HG03439 (cell line): ENCODE data around the gene ARHGEF2.

ENCODE experiments used
- ATAC-seq: cut with Tn5 transposase; IDR thresholded peaks from one replicate; pipeline ENCODE4 v1.9.1; 2021; ENCODE audit warnings: mild to moderate bottlenecking, moderate library complexity; ENCODE audit not compliant: unreplicated experiment

ARHGEF2 gene

DNA sequence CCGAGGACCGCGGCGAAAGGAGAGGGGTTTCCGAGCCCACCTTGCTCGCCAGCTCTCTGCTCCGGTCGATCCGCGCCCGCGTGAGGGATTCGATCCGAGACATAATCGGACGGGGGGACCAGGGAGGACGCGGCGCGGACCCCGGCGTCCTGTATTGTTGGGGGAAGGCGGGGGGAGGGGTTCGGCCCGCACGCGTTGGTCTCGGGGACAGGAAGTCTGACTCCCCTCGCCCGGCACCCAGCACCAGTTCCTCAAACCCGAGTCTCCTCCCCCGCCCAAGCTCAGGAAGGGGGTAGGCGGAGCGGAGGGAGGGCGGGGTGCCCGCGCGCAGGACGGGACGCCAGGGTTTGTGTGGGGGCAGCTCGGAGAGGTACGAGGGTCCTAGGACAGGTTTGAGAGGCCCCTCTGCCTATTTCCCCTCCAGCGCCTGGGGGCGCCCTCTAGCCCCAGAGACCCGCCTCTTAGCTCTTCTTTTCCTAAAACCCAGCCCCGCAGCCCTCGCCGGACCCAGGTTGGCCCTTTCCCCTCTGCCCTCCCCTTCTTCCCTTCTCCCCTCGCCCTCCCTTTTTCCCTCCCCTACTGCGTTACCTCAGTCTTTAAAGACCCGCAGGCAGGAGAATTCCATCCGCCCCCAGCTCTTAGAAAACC, at the start of gene ARHGEF2:
Gene ARHGEF2, minus strand, starts transcription at position 223 of the 648 bp plus-strand sequence. Its CDS starts 120 bp downstream, at position 103.
- peak; percentile 41 for ATAC-seq

DNA sequence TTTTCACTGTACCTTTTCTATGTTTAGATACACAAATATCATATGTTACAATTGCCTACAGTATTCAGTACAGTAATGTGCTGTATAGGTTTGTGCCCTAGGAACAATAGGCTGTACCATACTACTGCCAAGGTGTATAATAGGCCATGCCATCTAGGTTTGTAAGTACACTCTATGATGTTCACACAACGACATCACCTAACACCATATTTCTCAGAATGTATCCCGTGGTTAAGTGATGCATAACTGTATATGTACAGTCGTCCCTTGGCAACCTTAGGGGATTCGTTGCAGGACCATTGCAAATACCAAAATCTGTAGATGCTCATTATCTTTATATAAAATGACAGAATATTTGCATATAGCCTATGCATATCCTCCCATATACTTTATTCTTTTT, 48.2 kb upstream of the ARHGEF2 start:
- no peak for ATAC-seq

DNA sequence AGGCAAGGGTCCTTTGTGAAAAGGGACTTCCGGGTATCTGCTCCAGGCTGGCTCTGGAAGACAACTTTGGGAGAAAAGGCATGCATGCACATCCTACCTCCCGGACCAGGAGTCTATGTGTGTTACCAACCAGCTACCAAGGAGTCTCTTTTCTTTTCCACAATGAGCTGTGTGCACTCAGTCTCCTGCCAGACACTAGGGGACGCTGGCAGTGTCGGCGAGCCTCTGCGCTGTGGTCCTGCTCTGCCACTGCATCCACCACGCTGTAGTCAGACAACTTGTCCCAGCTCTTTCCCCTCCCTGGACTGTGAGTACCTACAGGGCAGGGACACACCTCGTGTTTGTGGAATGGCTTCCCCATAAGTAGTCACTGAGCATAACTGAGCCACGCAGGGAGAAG, 47.5 kb upstream of the ARHGEF2 start:
- no peak for ATAC-seq

DNA sequence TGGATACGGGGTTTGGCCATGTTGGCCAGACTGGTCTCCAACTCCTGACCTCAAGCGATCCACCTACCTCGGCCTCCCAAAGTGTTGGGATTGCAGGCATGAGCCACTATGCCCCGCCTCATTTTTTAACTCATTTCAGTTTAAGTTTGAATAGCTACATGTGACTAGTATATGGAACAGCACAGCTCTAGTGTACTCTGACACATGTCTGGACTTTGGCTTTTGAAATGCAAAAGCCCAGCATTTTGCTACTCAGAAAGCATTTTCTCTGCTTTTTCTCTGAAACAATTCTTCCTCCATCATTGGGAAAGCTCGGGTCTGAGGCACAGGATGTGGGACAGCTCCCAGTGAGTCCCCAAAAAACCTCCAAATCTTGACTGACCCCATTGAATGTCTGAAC, 46.5 kb upstream of the ARHGEF2 start:
- no peak for ATAC-seq

DNA sequence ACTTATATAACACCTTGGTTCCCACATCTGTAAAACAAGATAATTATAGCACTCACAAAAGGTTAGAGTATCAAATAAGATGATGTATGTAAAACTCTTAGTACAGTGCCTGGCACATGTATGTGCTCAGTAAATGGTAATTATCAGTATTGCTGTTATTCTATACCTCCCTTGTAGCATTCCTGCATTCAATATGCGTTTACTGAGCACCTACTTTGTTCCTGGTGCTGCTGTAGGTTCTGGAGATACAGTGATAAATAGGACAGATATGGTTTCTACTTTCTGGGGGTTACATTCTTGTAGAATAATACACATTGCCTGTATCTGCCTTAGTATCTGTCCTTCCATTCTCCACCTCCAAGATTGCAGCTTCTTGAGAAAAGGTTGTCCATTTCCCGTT, 43.6 kb upstream of the ARHGEF2 start:
- ATAC-seq, result no peak

DNA sequence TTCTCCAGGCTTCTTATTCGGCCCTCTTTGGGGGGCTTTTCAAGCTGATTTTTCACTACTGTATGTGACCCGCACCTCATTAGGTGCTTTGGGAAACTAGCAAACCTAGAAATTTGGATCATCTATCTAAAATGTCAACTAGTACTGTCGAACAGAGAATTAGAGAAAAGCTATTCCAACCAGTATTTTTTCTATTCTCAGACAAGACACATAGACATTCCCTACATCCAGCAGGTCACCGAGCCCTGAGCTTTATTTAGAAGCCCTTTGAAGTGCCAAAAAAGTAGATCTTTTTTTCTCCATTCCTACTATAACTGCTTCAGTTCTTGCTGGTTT, 42.7 kb upstream of the ARHGEF2 start:
- ATAC-seq, result no peak

DNA sequence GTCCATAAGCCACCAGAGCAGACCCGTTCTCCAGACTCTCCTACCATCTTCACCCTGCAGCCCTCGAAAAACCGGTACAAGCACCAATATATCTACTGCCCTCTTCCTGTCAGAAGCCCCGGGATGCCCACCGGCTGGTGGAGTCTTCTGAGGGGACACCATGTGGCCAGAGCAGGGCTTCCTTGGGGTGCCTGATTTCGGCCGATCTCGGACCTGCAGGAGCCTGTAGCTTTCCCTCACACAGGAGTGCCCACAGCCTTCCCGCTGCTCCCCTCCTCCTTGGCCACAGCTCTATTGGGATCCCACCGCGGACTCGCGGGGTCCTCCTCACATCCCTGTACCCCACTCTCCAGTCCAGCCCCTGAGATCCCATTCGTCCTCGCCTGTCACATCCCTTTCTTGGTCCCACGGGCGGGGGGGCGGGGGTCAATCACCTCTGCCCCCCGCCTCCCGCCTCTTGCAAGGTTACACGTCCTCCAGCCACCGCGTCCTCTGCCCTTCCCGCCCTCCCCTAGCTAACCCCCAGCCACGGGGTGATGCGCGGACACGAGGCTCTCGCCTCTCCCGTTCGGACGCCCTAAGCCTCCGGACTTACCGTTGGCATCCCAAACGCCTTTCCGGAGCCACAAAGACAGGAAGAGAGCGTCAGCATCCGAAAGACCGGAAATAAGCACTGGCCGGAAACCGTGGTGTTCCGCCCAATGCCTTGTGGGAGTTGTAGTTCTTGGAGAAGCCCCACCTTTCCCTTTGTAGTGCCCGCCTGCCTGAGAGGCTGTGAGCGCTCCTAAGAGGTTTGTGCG, 42.1 kb upstream of the ARHGEF2 start, which contains the start of gene SSR2:
Gene SSR2, minus strand, starts transcription at position 659 of the 800 bp plus-strand sequence. CDS start 784 bp downstream, outside the sequence.
- peak; percentile 89 for ATAC-seq

DNA sequence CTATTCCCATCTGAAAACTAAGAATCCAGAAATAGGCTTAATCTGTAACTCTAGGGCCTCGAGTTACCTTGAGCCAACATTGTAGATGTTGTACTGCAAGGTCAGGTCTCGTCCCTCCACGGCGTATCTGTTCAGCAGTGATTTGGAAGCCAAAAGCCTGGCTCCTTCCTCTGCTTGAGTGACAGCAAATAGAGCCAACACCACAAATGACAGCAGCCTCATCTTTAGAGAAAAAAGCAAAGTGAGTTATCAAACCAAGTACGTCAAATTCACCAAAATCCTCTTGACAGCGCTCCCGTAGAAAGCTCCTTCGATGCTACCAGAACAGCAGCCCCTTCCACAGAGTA, 41.6 kb upstream of the ARHGEF2 start:
- no peak for ATAC-seq

DNA sequence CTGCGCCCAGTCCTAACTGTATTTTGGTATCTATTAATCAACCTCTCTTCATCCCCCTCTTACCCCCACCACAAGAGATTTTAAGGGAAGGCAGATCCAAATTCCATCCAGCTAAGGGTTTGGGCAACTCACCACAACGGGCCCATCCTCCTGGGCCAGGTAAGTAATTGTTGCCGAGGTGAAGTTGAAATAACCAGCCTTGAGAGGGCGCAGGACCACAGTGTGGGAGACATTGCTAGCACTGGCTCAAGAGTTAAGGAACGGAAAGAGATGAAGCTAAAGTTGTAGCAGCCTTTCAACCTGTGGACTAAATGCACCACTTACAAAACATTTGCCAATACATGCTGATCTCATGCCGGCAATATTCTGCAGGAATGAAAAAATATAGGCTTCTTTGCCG, 36.5 kb upstream of the ARHGEF2 start:
- no peak for ATAC-seq

DNA sequence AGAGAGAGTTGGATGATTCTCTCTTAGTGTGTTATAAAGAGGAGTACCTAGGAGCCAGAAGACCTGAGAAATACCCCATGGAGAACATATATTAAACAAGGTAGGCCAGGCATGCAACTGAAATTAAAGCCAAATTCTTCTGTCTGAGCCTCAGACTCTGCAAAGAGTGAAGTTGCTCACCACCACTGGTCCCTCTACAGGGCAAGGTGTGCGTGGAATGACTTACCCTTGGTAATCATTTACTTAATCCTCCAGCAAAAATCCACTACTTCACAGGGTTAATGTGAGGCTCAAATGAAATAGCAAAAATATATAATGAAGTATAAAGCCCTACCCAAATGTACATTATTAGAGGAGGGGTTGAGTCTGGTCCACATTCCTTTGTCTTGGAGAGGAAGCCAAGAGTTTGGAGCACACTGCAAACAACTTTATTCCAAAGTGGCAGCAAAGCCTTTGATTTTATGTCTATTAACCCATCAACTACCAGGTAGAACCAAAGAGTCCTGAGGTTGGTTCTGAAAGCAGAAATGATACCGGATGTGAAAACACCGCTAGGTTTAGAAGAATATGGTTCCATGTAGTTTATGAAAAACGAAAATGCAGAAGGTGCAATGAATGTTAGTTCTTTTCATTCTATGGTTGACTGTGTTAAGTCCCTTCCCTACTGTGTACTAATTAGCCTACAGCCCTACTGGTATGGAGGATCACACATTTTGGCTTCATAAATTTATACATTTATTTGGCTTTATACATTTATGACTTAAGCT, 33.9 kb upstream of the ARHGEF2 start:
- ATAC-seq, result peak; percentile 52

DNA sequence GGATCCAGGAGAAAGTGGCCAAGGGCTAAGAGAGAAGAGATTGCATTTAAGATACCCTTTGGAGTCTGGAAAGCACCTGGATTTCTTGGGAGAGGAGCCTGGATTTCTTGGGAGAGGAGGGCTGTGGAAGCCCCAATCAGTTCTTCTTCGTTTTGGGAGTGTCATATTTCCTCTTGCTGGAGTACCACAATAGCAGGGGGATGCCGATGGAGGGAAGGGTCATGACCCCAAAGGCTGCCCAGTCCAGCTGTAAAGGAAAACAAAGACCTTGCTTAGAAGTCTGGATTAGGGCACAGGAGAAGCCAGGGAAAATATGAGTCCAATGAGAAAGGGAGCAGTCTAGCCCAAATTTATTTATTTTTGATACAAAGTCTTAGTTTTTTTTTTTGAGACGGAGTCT, 31.1 kb upstream of the ARHGEF2 start:
- ATAC-seq, result no peak

DNA sequence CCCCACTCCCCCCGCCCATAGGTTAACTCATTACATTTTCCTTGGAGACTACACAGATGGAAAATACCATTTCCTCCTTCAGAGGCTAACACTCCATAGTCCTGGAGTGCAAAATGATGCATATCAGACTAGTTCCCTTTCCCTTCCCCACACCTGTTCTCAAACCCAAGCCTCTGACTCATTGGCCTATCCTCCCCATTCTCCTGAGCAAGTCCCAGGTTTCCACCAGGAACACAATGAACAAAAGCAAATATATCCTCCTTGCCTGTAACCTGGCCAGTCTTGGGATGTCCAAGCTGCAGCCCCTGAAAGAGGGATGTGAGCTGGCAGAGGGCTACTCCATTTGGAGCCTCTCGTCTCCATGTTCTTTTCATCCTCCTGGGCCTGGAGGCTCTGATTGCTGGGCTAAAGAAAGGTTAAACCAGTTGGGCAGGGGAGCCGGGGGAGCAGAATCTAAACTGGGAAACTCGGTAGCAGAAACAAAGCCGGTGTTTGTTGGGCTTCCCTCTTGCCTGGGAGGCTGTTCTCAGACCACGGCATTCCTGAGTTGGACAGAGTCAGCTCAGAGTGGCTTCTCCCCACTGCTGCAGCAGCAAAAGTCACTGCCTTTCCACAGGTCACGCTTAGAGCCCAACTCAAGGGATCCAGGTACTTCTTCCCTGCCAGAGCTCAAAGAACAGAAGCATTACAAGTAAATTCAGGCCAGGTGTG, 28.5 kb upstream of the ARHGEF2 start:
- ATAC-seq, result no peak

DNA sequence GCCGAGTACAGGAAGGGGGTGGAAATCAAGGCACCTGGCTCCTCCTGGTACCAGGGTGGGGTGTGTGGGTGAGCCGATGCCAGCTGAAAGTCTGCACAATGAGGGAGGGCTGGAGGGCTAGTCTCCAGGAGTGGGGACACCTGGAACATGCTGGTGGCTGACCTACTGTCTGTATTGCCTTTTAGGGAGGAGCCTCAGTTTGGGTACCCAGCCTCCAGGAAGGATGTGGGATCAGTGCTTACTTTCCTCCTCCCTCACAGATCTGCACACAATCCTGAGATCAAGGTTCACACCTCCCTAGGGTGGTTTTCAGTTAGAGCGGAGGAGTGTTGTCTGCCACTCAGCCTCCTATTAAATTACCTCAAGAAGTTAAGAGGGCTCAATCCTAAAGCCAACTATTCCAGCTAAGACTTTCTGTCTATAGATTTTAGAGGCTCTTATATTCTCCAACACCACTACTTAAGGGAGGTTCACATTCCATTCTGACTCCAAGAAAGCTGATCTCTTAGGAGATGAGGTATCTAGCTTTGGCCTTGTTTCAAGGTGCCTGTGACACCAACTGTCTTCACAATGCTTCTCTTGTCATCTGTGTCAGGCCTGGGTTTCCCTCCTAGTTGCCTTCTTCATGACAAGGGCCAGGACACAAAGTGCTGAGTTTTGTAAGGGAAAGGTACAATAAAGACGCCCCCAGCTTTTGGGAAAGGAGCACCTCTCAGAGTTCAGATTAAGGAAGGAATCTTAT, 26.7 kb upstream of the ARHGEF2 start:
- no peak for ATAC-seq

DNA sequence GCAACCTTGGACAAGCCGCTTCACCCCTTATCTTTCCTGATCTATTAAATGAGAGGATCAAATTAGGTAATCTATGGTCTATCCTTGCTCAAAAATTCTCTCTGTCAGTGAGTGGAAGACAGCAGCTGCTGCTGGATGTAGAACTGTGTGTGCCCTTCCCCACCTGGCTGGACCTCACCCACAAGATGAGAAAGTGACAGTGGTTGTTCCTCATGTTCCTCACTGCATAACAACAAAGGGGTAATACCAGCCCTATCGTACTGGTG, 25.5 kb upstream of the ARHGEF2 start:
- ATAC-seq, result no peak

DNA sequence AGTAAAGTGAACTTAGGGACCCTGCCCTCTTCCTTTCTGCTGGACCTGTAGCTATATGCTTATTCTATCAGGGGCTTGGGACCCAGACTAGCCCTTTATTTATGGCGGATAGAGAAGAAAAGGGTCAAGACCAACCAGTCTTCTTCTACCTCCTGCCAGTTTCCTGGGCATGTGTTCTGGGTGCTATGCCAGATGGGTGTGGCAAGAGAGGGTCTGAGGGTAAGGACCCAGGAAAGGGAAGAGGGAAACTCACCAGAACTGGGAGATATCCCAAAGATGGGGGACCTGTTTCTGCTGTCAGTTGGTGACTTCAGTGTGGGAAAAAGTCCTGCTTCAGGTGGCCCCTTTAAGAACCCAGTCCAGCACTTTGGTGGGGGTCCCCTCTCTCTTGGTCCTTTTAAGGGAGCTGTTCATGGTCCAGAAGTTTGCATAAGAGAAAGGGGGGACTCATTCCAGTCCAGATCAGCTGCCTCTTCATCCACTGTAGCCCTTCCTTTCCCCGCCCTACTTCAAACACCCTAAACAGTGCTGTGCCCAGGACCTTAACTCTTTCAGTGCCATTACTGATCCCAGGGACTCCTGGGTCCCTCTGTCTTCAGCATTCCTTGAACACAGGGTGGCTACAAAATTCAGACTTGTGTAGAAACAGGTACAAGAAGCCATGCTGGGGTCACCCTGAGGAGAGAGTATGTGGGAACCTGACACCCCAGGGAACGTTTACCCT, 24.0 kb upstream of the ARHGEF2 start:
- ATAC-seq, result no peak

DNA sequence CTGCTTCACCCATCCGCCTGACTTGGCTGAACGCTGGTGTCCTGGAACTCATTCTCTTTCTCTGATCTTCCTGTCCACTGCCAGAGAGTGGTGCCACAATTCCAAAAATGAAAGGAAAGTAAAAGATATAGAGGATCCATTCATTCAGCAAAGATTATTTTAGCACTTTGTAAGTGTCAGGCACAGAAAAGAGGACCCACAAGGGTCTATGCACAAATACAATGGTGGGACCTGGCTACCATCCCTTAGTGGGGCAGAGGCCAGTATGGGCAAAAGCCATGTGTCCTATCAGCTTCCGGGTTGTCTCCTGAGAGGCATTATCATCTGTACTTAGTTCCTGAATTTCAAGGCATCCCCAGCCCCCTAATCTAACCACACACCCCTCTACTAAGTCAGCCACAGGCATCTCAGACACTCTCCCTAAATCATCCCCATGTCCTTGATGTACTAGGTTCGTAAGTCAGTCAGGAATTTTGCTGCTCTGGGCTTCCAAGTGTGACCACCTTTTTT, 23.4 kb upstream of the ARHGEF2 start:
- no peak for ATAC-seq

DNA sequence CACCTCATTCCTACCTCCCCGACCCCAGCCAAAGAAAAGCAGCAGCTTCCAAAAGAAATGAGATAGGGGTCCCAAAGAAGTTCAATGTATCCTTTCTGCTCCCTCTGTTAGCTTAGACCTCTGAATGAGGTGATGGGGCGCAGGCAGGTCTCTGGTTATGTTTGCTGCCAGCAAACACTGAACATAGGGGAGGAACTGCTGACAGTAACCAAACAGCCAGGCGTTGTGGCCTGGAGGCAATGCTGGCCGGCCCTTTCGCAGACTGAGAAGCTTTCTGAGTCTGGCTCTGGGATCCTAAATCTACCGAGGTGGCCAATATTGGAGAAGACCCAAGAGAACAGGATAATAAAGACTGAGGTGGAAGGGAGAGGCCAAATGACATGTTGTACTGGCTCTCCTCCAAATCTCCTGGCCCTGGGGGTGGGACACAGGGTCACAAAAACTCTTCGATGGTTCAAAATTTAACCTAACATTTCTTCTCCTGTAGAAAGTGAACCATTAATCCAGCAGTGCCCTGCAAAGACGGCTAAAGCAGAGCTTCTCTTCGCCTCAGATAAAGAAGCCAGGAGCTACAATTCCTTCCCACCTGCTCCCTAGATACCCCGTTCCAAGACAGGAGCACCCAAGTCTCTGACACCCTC, 22.8 kb upstream of the ARHGEF2 start:
- ATAC-seq, result no peak

DNA sequence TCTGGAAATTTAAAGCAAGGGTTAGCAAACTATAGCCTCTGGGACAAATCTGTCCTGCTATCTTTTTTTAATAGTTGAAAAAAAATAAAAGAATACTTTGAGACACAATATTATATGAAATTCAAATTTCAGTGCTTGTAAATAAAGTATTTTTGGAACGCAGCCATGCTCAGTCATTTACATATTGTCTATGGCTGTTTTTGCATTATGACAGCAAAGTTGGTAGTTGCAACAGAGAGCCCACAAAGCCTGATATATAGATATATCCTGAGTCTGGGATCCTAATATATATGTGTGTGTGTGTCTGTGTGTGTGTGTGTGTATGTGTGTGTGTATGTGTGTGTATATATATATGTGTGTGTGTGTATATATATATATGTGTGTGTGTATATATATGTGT, 21.6 kb upstream of the ARHGEF2 start:
- no peak for ATAC-seq

DNA sequence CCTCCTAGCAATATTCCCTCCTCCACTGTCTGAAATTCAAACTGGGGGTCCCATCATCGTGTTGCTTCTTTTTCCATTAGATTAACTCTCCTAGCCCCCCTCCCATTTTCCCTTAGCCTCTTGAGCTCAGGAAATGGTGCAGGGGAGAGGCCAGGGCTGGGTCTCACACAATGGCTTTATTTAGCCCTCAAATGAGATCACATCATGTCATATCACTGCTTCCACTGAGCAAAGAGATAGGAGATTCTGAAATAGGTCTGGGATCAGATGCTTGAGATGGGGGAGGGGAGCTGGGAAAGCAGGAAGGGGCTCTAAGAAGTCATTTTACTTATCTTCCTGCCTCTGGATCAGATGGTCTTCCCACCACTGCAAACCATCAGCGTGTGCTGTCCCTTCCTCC, 17.8 kb upstream of the ARHGEF2 start:
- ATAC-seq, result no peak

DNA sequence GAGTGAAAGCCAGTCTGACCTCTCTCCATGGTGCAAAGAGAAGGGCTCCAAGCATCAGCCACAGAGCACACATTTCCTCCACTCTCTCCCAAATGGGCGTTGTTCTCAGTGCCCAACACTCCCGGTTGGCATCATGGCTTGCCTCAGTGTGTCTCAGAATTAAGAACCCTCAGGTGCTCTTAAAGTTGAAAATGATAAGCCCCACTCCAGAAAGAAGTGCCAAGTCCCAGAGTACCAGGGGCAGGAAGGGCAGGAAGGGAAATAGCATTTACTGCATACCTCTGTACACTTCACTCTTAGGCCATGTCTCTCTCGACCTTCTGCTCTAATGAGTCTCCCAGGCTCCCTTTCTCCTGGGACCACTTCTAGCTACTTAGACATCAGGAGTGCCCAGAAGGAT, 15.2 kb upstream of the ARHGEF2 start:
- ATAC-seq, result no peak
